NCI-H226 (cell line): ENCODE data around the gene WFDC8.
A peak's percentile ranks its signal among the peaks of the same experiment; 100 is the strongest.

ENCODE experiments used
- DNase-seq: peaks from one replicate; pipeline ENCODE4 v3.0.0-alpha.2; 2015

Gene WFDC8

DNA sequence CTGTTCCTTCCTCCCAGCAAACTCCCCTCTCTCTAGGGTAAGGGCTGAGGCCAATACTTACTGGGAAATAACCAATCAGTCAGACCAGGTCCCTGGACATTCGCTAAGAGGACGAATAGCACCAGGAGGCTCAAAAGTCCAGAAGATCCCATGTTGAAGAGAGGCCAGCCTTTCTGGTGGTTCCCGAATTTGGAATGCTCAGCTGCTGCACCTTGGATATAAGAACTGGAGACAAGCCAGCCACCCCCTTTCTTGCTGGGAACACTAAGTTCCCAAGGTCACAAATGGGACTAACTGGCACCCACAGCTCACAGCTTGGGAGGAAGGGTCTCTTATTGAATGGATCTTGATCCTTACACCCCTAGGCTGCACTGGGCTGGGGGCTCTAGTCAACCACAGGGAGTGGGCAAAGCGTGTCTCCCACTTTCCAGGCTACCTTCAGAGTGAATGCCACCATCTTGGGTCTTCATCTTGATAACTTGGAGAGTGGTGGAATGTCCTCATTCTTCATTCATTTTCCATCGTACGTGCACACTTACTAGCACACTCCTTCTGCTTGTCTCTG lies 31.8 kb downstream of the WFDC8 start, which contains the start of gene EPPIN:
EPPIN (minus strand) TSS at position 196 of the 565 bp plus-strand sequence; CDS start at position 152, 44 bp downstream.
- no peak for DNase-seq

DNA sequence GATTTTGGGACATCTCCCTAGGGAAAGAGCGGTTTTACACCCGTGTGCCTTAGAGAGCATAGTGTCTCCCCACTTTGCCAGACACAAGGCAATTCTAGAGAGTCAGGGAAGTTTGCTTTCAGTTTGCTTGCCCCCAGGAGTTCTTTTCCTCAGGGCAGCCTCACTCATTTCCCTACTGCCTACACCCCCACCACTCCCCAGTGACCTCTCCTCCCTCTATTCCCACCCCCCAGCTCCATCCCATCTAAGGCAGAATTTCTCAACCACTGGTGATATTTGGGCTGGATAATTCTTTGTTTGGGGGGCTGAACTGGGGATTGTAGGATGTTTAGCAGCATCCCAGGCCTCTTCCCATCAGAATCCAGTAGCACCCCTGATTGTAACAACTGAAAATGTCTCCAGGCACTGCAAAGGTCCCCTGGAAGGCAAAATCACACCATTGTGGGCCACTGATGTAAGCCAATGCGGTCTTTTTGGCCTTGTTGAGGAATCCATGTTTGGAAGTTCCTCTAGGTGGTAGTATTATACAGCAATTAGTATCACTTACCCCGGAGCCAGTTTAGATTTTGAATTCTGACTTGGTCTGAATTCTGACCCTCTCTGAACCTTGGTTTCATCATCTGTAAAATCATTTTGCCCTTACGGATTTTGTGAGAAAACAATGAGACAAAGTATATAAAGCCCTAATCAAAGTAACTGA lies 33.2 kb downstream of the WFDC8 start:
- DNase-seq = peak; percentile 14

- DNase-seq = no peak
Observed at GRCh38 chr20:45545351-45545750, 33.7 kb downstream of the WFDC8 start.

DNA sequence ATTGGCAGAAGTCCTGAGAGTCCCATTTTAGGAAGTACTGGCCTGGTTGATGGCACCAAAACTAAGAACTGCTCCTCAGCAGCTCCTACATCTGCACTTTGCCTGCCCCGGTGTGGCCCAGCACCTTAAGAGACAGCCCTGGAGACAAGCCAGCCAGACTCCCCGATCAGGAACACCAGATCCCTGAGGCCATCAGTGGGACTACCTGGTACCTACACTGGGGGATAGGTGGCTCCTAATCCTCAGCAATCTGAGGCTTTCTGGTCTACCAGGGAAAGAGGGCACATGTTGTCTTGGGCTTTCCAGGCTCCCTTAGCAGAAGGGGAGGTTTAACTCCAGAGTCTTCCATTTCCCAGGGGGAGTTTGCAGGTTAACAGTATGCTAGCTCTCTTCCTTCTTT lies 39.7 kb downstream of the WFDC8 start, which contains the start of gene WFDC6:
WFDC6 (minus strand) TSS at position 101 of the 400 bp plus-strand sequence; CDS start at position 26, 75 bp downstream.
- no peak for DNase-seq

GRCh38 chr20:45538209-45538799 lies 40.8 kb downstream of the WFDC8 start:
- no peak for DNase-seq

DNA sequence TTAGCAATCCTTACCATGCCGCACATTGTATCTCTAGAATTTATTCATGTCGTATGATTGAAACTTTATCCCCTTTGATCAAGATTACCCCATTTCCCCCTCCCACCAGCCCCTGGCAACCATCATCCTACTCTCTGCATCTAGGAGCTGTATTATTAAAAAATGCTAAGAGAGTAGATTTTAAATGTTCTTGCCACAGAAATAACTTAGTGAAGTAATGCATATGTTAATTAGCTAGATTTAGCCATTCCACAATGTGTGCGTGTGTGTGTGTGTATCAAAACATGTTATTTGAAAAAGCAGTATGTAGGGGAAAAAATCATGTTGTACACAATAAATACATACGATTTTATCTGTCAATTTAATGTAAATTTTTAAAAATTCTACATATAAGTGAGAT lies 51.8 kb downstream of the WFDC8 start:
- no peak for DNase-seq

DNA sequence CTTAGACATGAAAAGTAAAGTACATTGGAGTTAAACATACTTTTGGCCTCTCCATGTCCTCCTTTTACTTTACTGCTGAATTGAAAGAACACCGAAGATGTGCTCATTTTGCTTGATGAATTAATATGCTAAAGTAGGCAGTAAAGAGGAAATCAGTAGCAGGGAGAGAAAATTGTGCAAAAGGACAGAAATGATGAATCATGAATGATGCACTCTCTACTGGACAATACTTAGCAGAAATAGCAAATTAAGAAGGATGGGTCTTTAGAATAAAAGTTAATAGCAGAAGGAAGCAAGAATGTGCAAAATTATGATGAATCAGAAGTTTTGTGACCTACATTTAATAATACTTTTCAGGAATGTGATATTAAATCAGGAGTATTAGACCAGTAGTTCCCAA lies 55.3 kb downstream of the WFDC8 start:
- no peak for DNase-seq

DNA sequence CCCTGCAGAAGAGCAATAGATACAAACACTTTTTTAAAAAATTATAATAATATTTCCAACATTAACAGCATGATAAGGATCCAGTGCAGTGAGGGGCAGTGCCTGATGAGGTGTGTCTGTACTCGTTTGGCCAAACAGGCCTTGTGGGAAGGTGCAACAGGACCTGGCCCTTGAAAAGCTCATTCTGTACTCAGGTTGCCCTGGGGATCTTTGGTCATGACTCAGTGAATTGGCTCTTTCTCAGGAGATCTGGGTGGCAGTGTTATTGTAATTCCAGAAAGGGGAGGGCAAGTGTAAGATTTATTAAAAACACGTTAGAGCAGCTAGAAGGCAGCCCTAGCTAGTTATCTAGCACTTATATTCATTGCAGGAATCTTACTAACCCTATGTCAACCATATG lies 60.8 kb downstream of the WFDC8 start:
- DNase-seq = peak; percentile 58

DNA sequence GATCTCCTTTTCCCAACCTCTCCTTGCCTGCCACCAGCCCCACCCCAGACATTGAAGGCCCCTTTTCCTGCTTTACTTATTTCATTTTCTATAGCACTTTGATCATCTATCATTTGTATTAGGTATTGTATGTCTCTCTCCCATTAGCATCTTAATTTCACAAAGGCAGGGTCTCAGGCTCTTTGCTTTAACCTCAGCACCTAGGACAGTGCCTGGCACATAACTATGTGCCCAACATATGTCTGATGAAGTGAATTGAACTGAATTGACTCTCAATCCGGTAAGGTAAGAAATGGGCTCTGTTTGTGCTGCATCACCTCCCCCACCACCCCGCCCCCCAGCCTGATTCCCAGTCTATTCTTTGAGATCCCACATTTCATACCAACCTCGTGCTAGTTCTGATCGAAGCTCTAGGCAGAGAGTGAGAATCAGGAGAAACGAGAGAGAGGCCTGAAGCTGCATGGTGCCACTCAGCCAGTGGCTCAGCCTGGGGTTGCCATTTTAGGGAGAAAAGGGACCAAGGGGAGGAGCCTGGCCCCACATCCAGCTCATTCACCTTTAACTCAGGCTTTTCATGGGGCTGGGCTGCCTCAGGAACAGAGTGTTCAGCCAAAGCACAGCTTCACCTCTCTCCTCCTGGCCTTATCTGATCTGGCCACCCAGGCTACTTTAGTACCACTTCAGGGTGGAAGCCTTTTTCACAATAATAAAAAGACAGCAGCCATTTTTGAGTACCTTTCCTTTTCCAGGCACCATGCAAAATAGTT lies 63.8 kb downstream of the WFDC8 start, which contains the start of gene SPINT3:
SPINT3 (minus strand) TSS at position 476 of the 767 bp plus-strand sequence; CDS start at position 462, 14 bp downstream.
- DNase-seq = no peak

GRCh38 chr20:45510242-45510862 lies 68.7 kb downstream of the WFDC8 start:
- DNase-seq = peak; percentile 47

DNA sequence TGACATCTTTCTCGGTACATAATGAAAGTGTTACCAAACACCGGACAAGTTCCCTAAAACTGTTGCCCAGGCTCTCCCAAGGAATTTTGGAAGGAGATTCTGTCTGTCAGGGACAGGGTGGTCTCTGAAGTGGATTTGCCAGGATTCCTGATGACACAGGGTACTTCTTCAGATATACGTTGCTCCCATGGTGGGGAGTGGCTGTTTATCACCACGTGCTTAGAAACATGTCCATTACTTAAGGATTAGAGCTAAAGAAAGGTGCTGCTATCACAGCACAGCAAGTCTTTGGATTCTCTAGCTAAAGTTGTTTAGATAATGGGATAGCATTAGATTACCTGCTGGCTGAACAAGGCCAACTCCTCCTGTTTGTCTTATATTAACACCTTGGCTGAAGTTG lies 70.0 kb downstream of the WFDC8 start:
- DNase-seq = no peak

DNA sequence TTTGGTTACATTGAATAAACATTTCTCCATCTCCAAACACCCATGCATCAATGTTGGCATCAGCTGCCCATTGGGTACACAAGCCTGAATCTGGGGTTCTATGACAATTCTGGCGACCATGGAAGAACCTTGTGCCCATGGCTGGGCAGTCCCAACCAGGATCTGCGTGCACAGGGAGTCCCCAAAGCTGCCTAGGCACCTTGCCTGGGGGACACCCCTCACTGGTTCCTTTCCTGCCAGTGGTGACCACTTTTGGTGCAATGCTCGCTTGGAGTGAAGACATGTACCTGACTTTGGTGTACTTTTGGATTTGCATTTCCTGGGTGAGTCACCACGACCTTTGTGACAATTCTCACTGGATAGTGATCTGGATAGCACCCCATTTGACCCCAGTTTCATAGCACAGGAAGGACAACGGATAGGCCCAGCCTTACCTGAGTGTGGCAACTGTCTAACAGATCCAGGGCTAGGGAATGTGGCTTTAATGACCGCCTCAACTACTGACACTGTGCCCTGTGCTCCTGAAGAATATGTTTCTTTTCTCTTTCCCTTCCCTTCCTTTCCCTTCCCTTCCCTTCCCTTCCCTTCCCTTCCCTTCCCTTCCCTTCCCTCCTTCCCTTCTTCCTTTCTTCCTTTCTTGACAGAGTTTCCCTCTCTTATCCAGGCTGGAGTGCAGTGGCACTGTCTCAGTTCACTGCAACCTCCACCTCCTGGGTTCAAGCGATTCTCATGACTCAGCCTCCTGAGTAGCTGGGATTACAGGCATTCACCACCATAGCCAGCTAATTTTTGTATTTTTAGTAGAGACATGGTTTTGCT lies 70.8 kb downstream of the WFDC8 start:
- DNase-seq = no peak

GRCh38 chr20:45507011-45507820 lies 71.9 kb downstream of the WFDC8 start:
- peak; percentile 51 for DNase-seq

GRCh38 chr20:45506398-45506797 lies 72.7 kb downstream of the WFDC8 start:
- DNase-seq = no peak

DNA sequence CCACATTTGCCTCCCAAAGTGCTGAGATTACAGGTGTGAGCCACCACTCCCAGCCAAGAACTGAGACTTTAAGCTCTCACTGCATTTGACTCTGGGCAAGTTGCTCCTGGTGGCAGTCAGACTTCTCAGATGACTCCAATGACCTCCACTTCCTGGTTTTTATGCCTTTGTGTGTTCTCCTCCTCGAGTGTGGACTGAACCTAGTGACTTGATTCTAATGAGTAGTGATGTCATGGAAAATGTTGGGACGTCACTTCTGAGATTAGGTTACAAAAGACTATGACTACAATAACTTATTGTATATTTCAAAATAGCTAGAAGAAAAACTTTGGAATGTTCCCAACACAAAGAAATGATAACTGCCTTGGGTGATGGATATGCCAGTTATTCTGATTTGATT lies 75.7 kb downstream of the WFDC8 start:
- no peak for DNase-seq

DNA sequence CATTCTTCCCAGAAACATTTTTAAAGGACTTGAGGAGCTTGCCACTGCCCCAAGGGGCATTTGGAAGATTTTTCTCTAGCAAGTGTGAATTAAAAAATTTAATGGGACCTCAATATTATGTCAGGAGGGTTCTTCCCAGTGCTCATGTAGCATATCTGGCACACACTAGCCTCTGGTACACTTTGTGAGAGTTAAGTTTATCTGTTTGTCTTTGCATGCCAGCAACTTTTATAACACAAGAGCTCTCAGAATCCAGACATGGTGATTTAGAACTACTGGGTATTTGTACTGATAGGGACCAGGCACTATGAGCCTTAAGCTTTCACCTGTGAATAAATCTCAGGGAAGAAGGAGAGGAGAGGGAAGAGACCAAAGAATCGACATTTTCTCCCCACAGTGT lies 76.5 kb downstream of the WFDC8 start:
- DNase-seq = no peak
